K562 (cell line): Measurements from ENCODE around the gene APOC4. TPM values are rescaled to one million over a fixed set of nuclear protein-coding genes. Genes with fewer than 3 reads are reported as not detected.

Experiments used
- AFF4 ChIP-seq: sonication (generic); formaldehyde crosslinking; IDR thresholded peaks from 2 replicates; pipeline ENCODE4 v1.8.0; 2023; ENCODE audit warnings: mild to moderate bottlenecking, missing genetic modification reagents
- GTF2F1 ChIP-seq: IDR thresholded peaks from 2 replicates; pipeline ENCODE4 v1.6.1; 2011; ENCODE audit warnings: low read depth, low read length, improper control_type of control experiment
- L3MBTL2 ChIP-seq: fragments of 450-650 bp; IDR thresholded peaks from 2 replicates; pipeline ENCODE4 v1.6.1; 2016; ENCODE audit warnings: mild to moderate bottlenecking, moderate library complexity
- MAX ChIP-seq: sonication (generic); formaldehyde crosslinking; IDR thresholded peaks from 2 replicates; pipeline ENCODE4 v1.9.0; 2022; ENCODE audit warnings: mild to moderate bottlenecking, missing genetic modification reagents
- MEIS2 ChIP-seq: fragments of 450-650 bp; IDR thresholded peaks from 2 replicates; pipeline ENCODE4 v1.6.1; 2014; ENCODE audit warnings: mild to moderate bottlenecking; ENCODE audit not compliant: partially characterized antibody
- MGA ChIP-seq: fragments of 450-650 bp; IDR thresholded peaks from 2 replicates; pipeline ENCODE4 v1.6.1; 2016; ENCODE audit warnings: mild to moderate bottlenecking, moderate library complexity
- SMAD4 ChIP-seq: fragments of 250-450 bp; sonication (Bioruptor Pico); conservative IDR thresholded peaks from 2 replicates; pipeline ENCODE4 v1.8.0; 2021; ENCODE audit warnings: inconsistent platforms, mild to moderate bottlenecking, moderate library complexity
- ZBTB2 ChIP-seq: fragments of 450-650 bp; IDR thresholded peaks from 2 replicates; pipeline ENCODE4 v1.6.1; 2016; ENCODE audit warnings: antibody characterized with exemption
- ZNF12 ChIP-seq: sonication (generic); formaldehyde crosslinking; IDR thresholded peaks from 2 replicates; pipeline ENCODE4 v1.4.0; 2020; ENCODE audit warnings: mild to moderate bottlenecking, missing genetic modification reagents
- polyA plus RNA-seq, 8 experiments: library from polyadenylated mRNA; depleted of rRNA in 4 of 8; stranded (reverse) in 5 of 8; unstranded in 3 of 8; fragments of >200 nt; fragmentation: Nextera tagmentation in 2 of 8; fragmentation: Illumina TruSeq in 1 of 8; extraction: Ambion mirVana in 2 of 8; extraction: Trizol in 1 of 8; gene quantifications; 2 replicates each; pipeline versions ENCODE4 v1.2.1 to v1.2.3, GENCODE V29; 2011 to 2014; ENCODE audit warnings: inconsistent platforms in 1 of 8, missing spikeins in 1 of 8
- total RNA-seq, 7 experiments: library from RNA; depleted of rRNA in 6 of 7; stranded (reverse); fragments of >200 nt in 6 of 7; fragmentation: Illumina TruSeq in 2 of 7; extraction: Trizol in 2 of 7; gene quantifications; 2 replicates each; pipeline versions ENCODE4 v1.2.1 to v1.2.3, GENCODE V29; 2011 to 2021; ENCODE audit warnings: low replicate concordance in 1 of 7

APOC4 gene
- total and polyA plus RNA-seq, 9 of the 15 experiments (the other 6 are each of a cell fraction or from before 2014, with no cell fraction given) = 0.46 TPM; not detected in 8

- TF ChIP-seq MGA (peak; percentile 84), L3MBTL2 (peak; percentile 67), ZBTB2 (0 out of 2 replicates have a peak, but pooled peaks have one; percentile 2), AFF4 (CRISPR knock-in tag) (peak; percentile 28; the same call in 1 of the 2 replicates), MEIS2 (peak; percentile 3), GTF2F1 (peak; percentile 92; the same call in 1 of the 2 replicates), MAX (CRISPR knock-in tag) (0 out of 2 replicates have a peak, but pooled peaks have one; percentile 44), ZNF12 (CRISPR knock-in tag) (0 out of 2 replicates have a peak, but pooled peaks have one; percentile 51), SMAD4 (CRISPR knock-in tag) (0 out of 2 replicates have a peak, but pooled peaks have one; percentile 52)
Measured at GRCh38 chr19:44914433-44915206, 27.4 kb upstream of the APOC4 start, which contains the start of gene APOC1 (continued).
